HepG2 (cell line): Measurements from ENCODE around the gene KLHL17. TPM values are rescaled to one million over a fixed set of nuclear protein-coding genes. Genes with fewer than 3 reads are reported as not detected.

ENCODE experiments used
- ATAC-seq: fragments of 200-7000 bp; cut with Tn5 transposase; 3 replicates; pipeline ENCODE4 v1.9.1; 2020; ENCODE audit warnings: mild to moderate bottlenecking, moderate library complexity
- BruUV-seq: library from RNA; stranded (reverse); fragments of 400-500 nt; replicated peaks from 2 replicates; lab custom pipeline; 2021; lab: Mats Ljungman, UMichigan
- CTCF ChIA-PET: fragments of 300-600 bp; formaldehyde crosslinking; extraction: SDS; loops from one replicate; lab custom pipeline; 2021; ENCODE audit warnings: low total read pairs, inconsistent platforms, low intra/inter-chr PET ratio; lab: Yijun Ruan, JAX
- POLR2A ChIA-PET: fragments of 350-600 bp; sonication (Branson Sonifier 250); formaldehyde crosslinking; loops from one replicate; lab custom pipeline; 2020; ENCODE audit warnings: antibody characterized with exemption, inconsistent platforms; lab: Yijun Ruan, JAX
- DNase-seq: peaks from one replicate; pipeline ENCODE4 v3.0.0-alpha.2; 2015; ENCODE audit warnings: low spot score
- FAIRE-seq: peaks from 3 replicates; lab custom pipeline; 2011; peaks lifted over from hg19 to GRCh38; lab: Jason Lieb, UNC
- H2AFZ ChIP-seq: one replicate; pipeline ENCODE4 v1.6.1; 2011; ENCODE audit warnings: low read length, inconsistent platforms
- H3K27ac ChIP-seq: fragments of 300-600 bp; 3 replicates; pipeline ENCODE4 v1.8.0; 2011; ENCODE audit warnings: mixed run types, mild to moderate bottlenecking, mixed read lengths, low read length, inconsistent platforms; ENCODE audit not compliant: insufficient read depth; ENCODE audit errors: extremely low read length
- H3K27me3 ChIP-seq, 2 experiments: fragments of 200-600 bp in 1 of 2; 2 replicates in 1 of 2; 3 replicates in 1 of 2; pipeline versions ENCODE4 v1.6.0 to v1.8.0; 2011; ENCODE audit warnings: low read length in 2 of 2, mild to moderate bottlenecking in 2 of 2, moderate library complexity in 2 of 2, inconsistent platforms in 1 of 2; ENCODE audit not compliant: insufficient read depth in 2 of 2, control insufficient read depth in 1 of 2
- H3K36me3 ChIP-seq, 2 experiments: fragments of 200-600 bp in 1 of 2; replicated peaks in 1 of 2; 2 replicates in 1 of 2; 3 replicates in 1 of 2; pipeline versions ENCODE4 v1.5.1 to v1.8.0; 2011; ENCODE audit warnings: low read length in 2 of 2, inconsistent platforms in 1 of 2; ENCODE audit not compliant: insufficient read depth in 2 of 2, control insufficient read depth in 1 of 2
- H3K4me1 ChIP-seq: 2 replicates; pipeline ENCODE4 v1.5.1; 2012; ENCODE audit warnings: low read length, inconsistent platforms; ENCODE audit not compliant: insufficient read depth
- H3K4me2 ChIP-seq: 2 replicates; pipeline ENCODE4 v1.6.0; 2011; ENCODE audit warnings: low read depth, low read length, inconsistent platforms
- H3K4me3 ChIP-seq, 3 experiments: fragments of 200-600 bp in 1 of 3; sonication (generic), shearing (Covaris generic) in 1 of 3; replicated peaks in 1 of 3; 2 replicates each; pipeline ENCODE4 v1.5.1; 2011 to 2016; ENCODE audit warnings: low read length in 3 of 3, inconsistent platforms in 2 of 3, low read depth in 2 of 3, mild to moderate bottlenecking in 2 of 3, control low read depth in 1 of 3, mixed read lengths in 1 of 3; ENCODE audit not compliant: insufficient read depth in 1 of 3
- H3K79me2 ChIP-seq: one replicate; pipeline ENCODE4 v1.6.1; 2011; ENCODE audit warnings: low read length, inconsistent platforms; ENCODE audit not compliant: insufficient read depth
- H3K9ac ChIP-seq: 2 replicates; pipeline ENCODE4 v1.6.0; 2011; ENCODE audit warnings: mild to moderate bottlenecking, low read depth, low read length, inconsistent platforms; ENCODE audit not compliant: insufficient read depth
- H3K9me3 ChIP-seq: 2 replicates; pipeline ENCODE4 v1.5.1; 2012; ENCODE audit warnings: mild to moderate bottlenecking, low read length
- H4K20me1 ChIP-seq: 2 replicates; pipeline ENCODE4 v1.6.0; 2011; ENCODE audit warnings: inconsistent platforms, mild to moderate bottlenecking, low read length, moderate library complexity; ENCODE audit not compliant: insufficient read depth
- AHR ChIP-seq: IDR thresholded peaks from 2 replicates; pipeline ENCODE4 v1.6.1; 2018; ENCODE audit warnings: missing genetic modification reagents, missing compliant biosample characterization
- GATAD2A ChIP-seq: IDR thresholded peaks from 2 replicates; pipeline ENCODE4 v1.6.1; 2016
- HNF4A ChIP-seq: sonication (generic); formaldehyde crosslinking; IDR thresholded peaks from 2 replicates; pipeline ENCODE4 v1.4.0; 2020; ENCODE audit warnings: missing genetic modification reagents
- NR1H2 ChIP-seq: sonication (generic); formaldehyde crosslinking; IDR thresholded peaks from 2 replicates; pipeline ENCODE4 v1.8.1; 2022; ENCODE audit warnings: low read depth, missing genetic modification reagents, borderline replicate concordance
- SALL2 ChIP-seq: sonication (generic); formaldehyde crosslinking; IDR thresholded peaks from 2 replicates; pipeline ENCODE4 v1.8.1; 2023; ENCODE audit warnings: mild to moderate bottlenecking, missing genetic modification reagents, inconsistent platforms
- SNAPC2 ChIP-seq: sonication (generic); formaldehyde crosslinking; IDR thresholded peaks from 2 replicates; pipeline ENCODE4 v1.8.1; 2022; ENCODE audit warnings: mild to moderate bottlenecking, missing genetic modification reagents
- SNAPC5 ChIP-seq: sonication (generic); formaldehyde crosslinking; IDR thresholded peaks from 2 replicates; pipeline ENCODE4 v1.8.1; 2023; ENCODE audit warnings: mild to moderate bottlenecking, missing genetic modification reagents, borderline replicate concordance
- STAT5B ChIP-seq: sonication (generic); formaldehyde crosslinking; IDR thresholded peaks from 2 replicates; pipeline ENCODE4 v1.4.0; 2020; ENCODE audit warnings: missing genetic modification reagents
- ZNF33B ChIP-seq: sonication (generic); formaldehyde crosslinking; IDR thresholded peaks from 2 replicates; pipeline ENCODE4 v1.5.1; 2020; ENCODE audit warnings: mild to moderate bottlenecking, missing genetic modification reagents
- ZNF687 ChIP-seq: sonication (generic); formaldehyde crosslinking; IDR thresholded peaks from 2 replicates; pipeline ENCODE4 v1.5.1; 2020; ENCODE audit warnings: mild to moderate bottlenecking, missing genetic modification reagents, moderate library complexity
- WGBS: methylation state at CpG from one replicate; pipeline ENCODE4 v1.1.6; 2017; ENCODE audit warnings: low lambda C conversion rate; 5-methylcytosine and 5-hydroxymethylcytosine counted together
- in situ Hi-C: cut with HindIII; loops from 2 replicates; pipeline ENCODE4 v1.10.0; 2017; ENCODE audit warnings: low pct_unique_long_range_greater_than_20kb; ENCODE audit not compliant: extremely low pct_ligation_motif_present
- intact Hi-C: fragments of 100-400 bp; cut with micrococcal nuclease; formaldehyde crosslinking; loops from one replicate; pipeline ENCODE4 v1.10.0; 2022; ENCODE audit not compliant: unreplicated experiment
- polyA plus RNA-seq, 8 experiments: library from polyadenylated mRNA; depleted of rRNA in 3 of 8; stranded (reverse) in 7 of 8; unstranded in 1 of 8; fragments of >200 nt; fragmentation: Illumina TruSeq in 4 of 8; extraction: Trizol in 4 of 8; gene quantifications; 2 replicates each; pipeline versions ENCODE4 v1.2.1 to v1.2.3, GENCODE V29; 2011 to 2016; ENCODE audit warnings: low read depth in 4 of 8, missing spikeins in 1 of 8, mixed read lengths in 1 of 8; ENCODE audit not compliant: insufficient read depth in 1 of 8
- total RNA-seq, 5 experiments: library from RNA; depleted of rRNA; stranded (reverse); fragments of >200 nt; fragmentation: Illumina TruSeq; extraction: Trizol; gene quantifications; 2 replicates each; pipeline ENCODE4 v1.2.3, GENCODE V29; 2016; ENCODE audit warnings: low read depth in 1 of 5
- TF ChIP-seq, protein P1 (sequence below): sonication (generic); formaldehyde crosslinking; IDR thresholded peaks from 2 replicates; pipeline ENCODE4 v1.5.0; 2020; ENCODE audit warnings: missing genetic modification reagents, mild to moderate bottlenecking, borderline replicate concordance
- TF ChIP-seq, protein P2 (sequence below): sonication (generic); formaldehyde crosslinking; IDR thresholded peaks from 2 replicates; pipeline ENCODE4 v1.9.0; 2021; ENCODE audit warnings: mild to moderate bottlenecking, missing genetic modification reagents

KLHL17 gene
- total and polyA plus RNA-seq, 2 of the 13 experiments (the other 11 are each of a cell fraction or from before 2014, with no cell fraction given) = 9.3 to 24.7 TPM

DNA sequence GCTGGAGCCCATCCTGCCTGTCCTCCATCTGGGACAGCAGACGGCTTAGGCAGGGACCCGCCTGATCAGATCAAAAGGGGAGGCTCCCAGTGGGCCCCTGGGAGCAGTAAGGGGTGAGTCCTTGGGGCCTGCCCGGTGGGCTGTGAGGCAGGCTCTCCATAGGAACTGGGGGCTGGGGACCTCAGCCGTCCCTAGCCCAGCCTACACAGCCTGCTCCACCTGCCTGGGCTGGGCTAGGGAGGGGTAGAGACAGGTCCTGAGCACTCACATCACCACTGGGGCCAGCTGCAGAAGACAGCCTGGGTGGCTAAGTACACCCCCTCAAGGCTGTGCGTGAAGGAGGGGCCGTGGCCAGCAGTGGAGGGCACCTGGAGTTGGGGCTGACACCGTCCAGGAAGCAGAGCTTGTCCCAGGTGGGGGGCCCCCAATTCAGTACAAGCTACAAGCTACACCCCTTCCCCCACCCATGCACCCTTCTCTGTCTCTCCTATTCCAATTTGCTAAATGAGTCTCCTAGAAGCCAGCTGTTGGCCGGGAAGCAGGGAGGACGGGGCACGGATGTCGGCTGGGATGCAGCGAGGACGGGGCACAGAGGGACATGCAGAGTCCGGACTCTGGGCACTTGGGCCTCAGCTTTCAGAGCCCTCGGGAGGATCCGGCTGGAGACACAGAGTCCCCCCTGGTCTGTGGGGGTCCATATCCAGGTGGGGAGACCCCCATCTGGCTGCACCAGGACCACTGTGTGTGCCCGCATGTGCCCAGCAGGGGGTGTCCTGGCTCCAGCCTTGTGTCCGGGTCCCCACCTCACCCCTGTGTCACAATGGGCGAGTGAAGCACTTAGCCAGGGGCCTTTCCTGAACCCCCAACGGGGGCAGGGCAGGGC, 54.7 kb downstream of the KLHL17 start:
- FAIRE-seq (no peak), DNase-seq (no peak), ATAC-seq (peak; percentile 22)
- H2AFZ ChIP-seq = no peak overlapping the region
- no peaks in the 10 kb centered on the region; a peak in 1 of 5 replicates for H3K27me3 ChIP-seq
- CTCF ChIA-PET = interaction anchor here (0.6 to 2.8 kb wide), 2 partner anchors 45 to 49 kb away, joined by 3 to 15 read pairs; no protein-coding TSS in a partner anchor
- in situ Hi-C loops = no loop called here
- no peaks in the 10 kb centered on the region for H3K36me3 ChIP-seq
- H3K79me2 ChIP-seq = no peaks in the 10 kb centered on the region
- 57% methylated on average over 10 of the region's 20 CpGs for WGBS
- H3K4me1 ChIP-seq = peaks cover 53% of the 10 kb centered on the region
- peak overlapping the region in 1 of 3 experiments; percentile 86; a peak in 1 of 6 replicates for H3K4me3 ChIP-seq
- H3K9ac ChIP-seq = no peak overlapping the region
- BruUV-seq = no TSS peak
- no peak overlapping the region for H3K27ac ChIP-seq
- no peak overlapping the region for H3K4me2 ChIP-seq
- POLR2A ChIA-PET = interaction anchor here (5.9 kb wide), 1 partner anchor 9 kb away, joined by 61 read pairs; no protein-coding TSS in a partner anchor
- no peaks in the 10 kb centered on the region for H3K9me3 ChIP-seq
- intact Hi-C loops = loop anchor here (5.0 kb wide), 1 partner anchor 42 kb away; no protein-coding TSS in a partner anchor
- H4K20me1 ChIP-seq = no peaks in the 10 kb centered on the region
- no peak for TF ChIP-seq SNAPC5
- no peak for TF ChIP-seq SALL2 (CRISPR knock-in tag)
- TF ChIP-seq NR1H2 (CRISPR knock-in tag) = no peak
- TF ChIP-seq, protein P1, sequence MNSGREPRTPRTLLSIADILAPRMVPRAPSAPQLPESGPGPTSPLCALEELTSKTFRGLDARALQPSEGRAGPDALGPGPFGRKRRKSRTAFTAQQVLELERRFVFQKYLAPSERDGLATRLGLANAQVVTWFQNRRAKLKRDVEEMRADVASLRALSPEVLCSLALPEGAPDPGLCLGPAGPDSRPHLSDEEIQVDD = no peak
- no peak for TF ChIP-seq SNAPC2 (CRISPR knock-in tag)
- TF ChIP-seq GATAD2A (CRISPR knock-in tag) = 0 out of 2 replicates have a peak, but pooled peaks have one; percentile 10
- no peak for TF ChIP-seq HNF4A (CRISPR knock-in tag)
- peak; percentile 43 for TF ChIP-seq ZNF687 (CRISPR knock-in tag)
- TF ChIP-seq, protein P2, sequence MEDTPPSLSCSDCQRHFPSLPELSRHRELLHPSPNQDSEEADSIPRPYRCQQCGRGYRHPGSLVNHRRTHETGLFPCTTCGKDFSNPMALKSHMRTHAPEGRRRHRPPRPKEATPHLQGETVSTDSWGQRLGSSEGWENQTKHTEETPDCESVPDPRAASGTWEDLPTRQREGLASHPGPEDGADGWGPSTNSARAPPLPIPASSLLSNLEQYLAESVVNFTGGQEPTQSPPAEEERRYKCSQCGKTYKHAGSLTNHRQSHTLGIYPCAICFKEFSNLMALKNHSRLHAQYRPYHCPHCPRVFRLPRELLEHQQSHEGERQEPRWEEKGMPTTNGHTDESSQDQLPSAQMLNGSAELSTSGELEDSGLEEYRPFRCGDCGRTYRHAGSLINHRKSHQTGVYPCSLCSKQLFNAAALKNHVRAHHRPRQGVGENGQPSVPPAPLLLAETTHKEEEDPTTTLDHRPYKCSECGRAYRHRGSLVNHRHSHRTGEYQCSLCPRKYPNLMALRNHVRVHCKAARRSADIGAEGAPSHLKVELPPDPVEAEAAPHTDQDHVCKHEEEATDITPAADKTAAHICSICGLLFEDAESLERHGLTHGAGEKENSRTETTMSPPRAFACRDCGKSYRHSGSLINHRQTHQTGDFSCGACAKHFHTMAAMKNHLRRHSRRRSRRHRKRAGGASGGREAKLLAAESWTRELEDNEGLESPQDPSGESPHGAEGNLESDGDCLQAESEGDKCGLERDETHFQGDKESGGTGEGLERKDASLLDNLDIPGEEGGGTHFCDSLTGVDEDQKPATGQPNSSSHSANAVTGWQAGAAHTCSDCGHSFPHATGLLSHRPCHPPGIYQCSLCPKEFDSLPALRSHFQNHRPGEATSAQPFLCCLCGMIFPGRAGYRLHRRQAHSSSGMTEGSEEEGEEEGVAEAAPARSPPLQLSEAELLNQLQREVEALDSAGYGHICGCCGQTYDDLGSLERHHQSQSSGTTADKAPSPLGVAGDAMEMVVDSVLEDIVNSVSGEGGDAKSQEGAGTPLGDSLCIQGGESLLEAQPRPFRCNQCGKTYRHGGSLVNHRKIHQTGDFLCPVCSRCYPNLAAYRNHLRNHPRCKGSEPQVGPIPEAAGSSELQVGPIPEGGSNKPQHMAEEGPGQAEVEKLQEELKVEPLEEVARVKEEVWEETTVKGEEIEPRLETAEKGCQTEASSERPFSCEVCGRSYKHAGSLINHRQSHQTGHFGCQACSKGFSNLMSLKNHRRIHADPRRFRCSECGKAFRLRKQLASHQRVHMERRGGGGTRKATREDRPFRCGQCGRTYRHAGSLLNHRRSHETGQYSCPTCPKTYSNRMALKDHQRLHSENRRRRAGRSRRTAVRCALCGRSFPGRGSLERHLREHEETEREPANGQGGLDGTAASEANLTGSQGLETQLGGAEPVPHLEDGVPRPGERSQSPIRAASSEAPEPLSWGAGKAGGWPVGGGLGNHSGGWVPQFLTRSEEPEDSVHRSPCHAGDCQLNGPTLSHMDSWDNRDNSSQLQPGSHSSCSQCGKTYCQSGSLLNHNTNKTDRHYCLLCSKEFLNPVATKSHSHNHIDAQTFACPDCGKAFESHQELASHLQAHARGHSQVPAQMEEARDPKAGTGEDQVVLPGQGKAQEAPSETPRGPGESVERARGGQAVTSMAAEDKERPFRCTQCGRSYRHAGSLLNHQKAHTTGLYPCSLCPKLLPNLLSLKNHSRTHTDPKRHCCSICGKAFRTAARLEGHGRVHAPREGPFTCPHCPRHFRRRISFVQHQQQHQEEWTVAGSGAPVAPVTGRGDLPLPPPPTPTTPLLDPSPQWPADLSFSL (CRISPR knock-in tag) = no peak
- no peak for TF ChIP-seq STAT5B (CRISPR knock-in tag)
- no peak for TF ChIP-seq AHR (CRISPR knock-in tag)
- no peak for TF ChIP-seq ZNF33B (CRISPR knock-in tag)
